K562 (cell line): ENCODE data around the gene CTTNBP2. TPM values are rescaled to one million over a fixed set of nuclear protein-coding genes. Genes with fewer than 3 reads are reported as not detected.

Experiments
- ATAC-seq: fragments of 200-7000 bp; cut with Tn5 transposase; 3 replicates; pipeline ENCODE4 v1.9.1; 2020; ENCODE audit warnings: moderate library complexity
- BruUV-seq: library from RNA; stranded (reverse); fragments of 400-500 nt; replicated peaks from 2 replicates; lab custom pipeline; 2021; lab: Mats Ljungman, UMichigan
- CTCF ChIA-PET: fragments of 300-600 bp; formaldehyde crosslinking; extraction: SDS; loops from one replicate; lab custom pipeline; 2021; ENCODE audit warnings: low intra/inter-chr PET ratio; lab: Yijun Ruan, JAX
- POLR2A ChIA-PET: fragments of 300-600, 350-650 bp; sonication (Branson Sonifier 250); formaldehyde crosslinking; extraction: SDS; loops from one replicate; lab custom pipeline; 2021; ENCODE audit warnings: antibody characterized with exemption, inconsistent platforms; lab: Yijun Ruan, JAX
- DNase-seq, 4 experiments: peaks; one replicate each; pipeline versions ENCODE4 v3.0.0 to v3.0.0-alpha.2; 2011 to 2018; ENCODE audit warnings: low spot score in 3 of 4, mixed read lengths in 3 of 4; ENCODE audit errors: extremely low read depth in 1 of 4
- FAIRE-seq: peaks from 2 replicates; lab custom pipeline; 2011; peaks lifted over from hg19 to GRCh38; lab: Jason Lieb, UNC
- H2AFZ ChIP-seq: 2 replicates; pipeline ENCODE4 v1.6.0; 2011; ENCODE audit warnings: low read depth, low read length, control low read depth, inconsistent platforms
- H3K27ac ChIP-seq: fragments of 200-600 bp; 3 replicates; pipeline ENCODE4 v1.8.0; 2011; ENCODE audit warnings: low read depth, mild to moderate bottlenecking, control low read depth, inconsistent platforms, low read length, moderate library complexity, mixed read lengths; ENCODE audit errors: extremely low read depth
- H3K27me3 ChIP-seq, 2 experiments: fragments of 300-600 bp in 1 of 2; 2 replicates in 1 of 2; 3 replicates in 1 of 2; pipeline versions ENCODE4 v1.6.0 to v1.8.0; 2011; ENCODE audit warnings: inconsistent platforms in 2 of 2, low read length in 2 of 2, mild to moderate bottlenecking in 1 of 2, mixed read lengths in 1 of 2, moderate library complexity in 1 of 2; ENCODE audit not compliant: control insufficient read depth in 2 of 2, insufficient read depth in 2 of 2
- H3K36me3 ChIP-seq: fragments of 300-600 bp; 3 replicates; pipeline ENCODE4 v1.8.0; 2011; ENCODE audit warnings: mild to moderate bottlenecking, low read length, inconsistent platforms; ENCODE audit not compliant: control insufficient read depth, insufficient read depth
- H3K4me1 ChIP-seq, 2 experiments: fragments of 200-600 bp in 1 of 2; replicated peaks in 1 of 2; 2 replicates in 1 of 2; 3 replicates in 1 of 2; pipeline versions ENCODE4 v1.5.1 to v1.8.0; 2011; ENCODE audit warnings: inconsistent platforms in 2 of 2, low read length in 2 of 2, mild to moderate bottlenecking in 1 of 2, mixed read lengths in 1 of 2, moderate library complexity in 1 of 2; ENCODE audit not compliant: control insufficient read depth in 2 of 2, insufficient read depth in 2 of 2
- H3K4me2 ChIP-seq: 2 replicates; pipeline ENCODE4 v1.6.1; 2011; ENCODE audit warnings: low read length, control low read depth, inconsistent platforms, mixed read lengths; ENCODE audit not compliant: insufficient read depth
- H3K4me3 ChIP-seq: fragments of 200-600 bp; sonication (generic), shearing (Covaris generic); 2 replicates; pipeline ENCODE4 v1.5.1; 2016; ENCODE audit warnings: control low read depth, inconsistent platforms
- H3K79me2 ChIP-seq: fragments of 200-600 bp; 3 replicates; pipeline ENCODE4 v1.8.0; 2011; ENCODE audit warnings: low read length, inconsistent platforms; ENCODE audit not compliant: control insufficient read depth, insufficient read depth
- H3K9ac ChIP-seq, 2 experiments: 2 replicates each; pipeline versions ENCODE4 v1.6.0 to v1.6.1; 2011; ENCODE audit warnings: low read depth in 2 of 2, low read length in 2 of 2, control low read depth in 1 of 2, inconsistent platforms in 1 of 2, mild to moderate bottlenecking in 1 of 2, mixed read lengths in 1 of 2; ENCODE audit not compliant: insufficient read depth in 1 of 2
- H3K9me1 ChIP-seq: one replicate; pipeline ENCODE4 v1.6.0; 2011; ENCODE audit warnings: inconsistent platforms, mild to moderate bottlenecking, low read length, moderate library complexity; ENCODE audit not compliant: control insufficient read depth, insufficient read depth
- H3K9me3 ChIP-seq: replicated peaks from 2 replicates; pipeline ENCODE4 v1.5.1; 2011; ENCODE audit warnings: low read depth, low read length, inconsistent platforms; ENCODE audit not compliant: control insufficient read depth, insufficient read depth
- H4K20me1 ChIP-seq: replicated peaks from 2 replicates; pipeline ENCODE4 v1.6.1; 2011; ENCODE audit warnings: low read length, inconsistent platforms, mixed read lengths; ENCODE audit not compliant: control insufficient read depth, insufficient read depth
- ARID4B ChIP-seq: sonication (generic); formaldehyde crosslinking; IDR thresholded peaks from 2 replicates; pipeline ENCODE4 v1.8.0; 2022; ENCODE audit warnings: mild to moderate bottlenecking, missing genetic modification reagents
- ARNT ChIP-seq, 2 experiments: fragments of 450-650 bp; IDR thresholded peaks; 2 replicates each; pipeline ENCODE4 v1.6.1; 2016; ENCODE audit warnings: mild to moderate bottlenecking in 1 of 2
- CLOCK ChIP-seq: fragments of 250-450 bp; sonication (Bioruptor Pico); IDR thresholded peaks from 2 replicates; pipeline ENCODE4 v1.4.0; 2020; ENCODE audit warnings: mild to moderate bottlenecking, moderate library complexity, borderline replicate concordance
- DLX4 ChIP-seq: fragments of 250-450 bp; sonication (Bioruptor Pico); IDR thresholded peaks from 2 replicates; pipeline ENCODE4 v1.6.1; 2021; ENCODE audit warnings: mild to moderate bottlenecking
- ETS2 ChIP-seq: IDR thresholded peaks from 2 replicates; pipeline ENCODE4 v1.6.1; 2016; ENCODE audit warnings: borderline replicate concordance, missing genetic modification characterization, mild to moderate bottlenecking, moderate library complexity, missing compliant biosample characterization; ENCODE audit not compliant: poor library complexity, severe bottlenecking
- FOXA3 ChIP-seq, 2 experiments: fragments of 450-650 bp in 1 of 2; sonication (generic) in 1 of 2; formaldehyde crosslinking; IDR thresholded peaks in 1 of 2; conservative IDR thresholded peaks in 1 of 2; 2 replicates each; pipeline versions ENCODE4 v1.4.0 to v1.8.0; 2020 to 2022; ENCODE audit warnings: mild to moderate bottlenecking in 2 of 2, missing genetic modification reagents in 1 of 2
- HMG20A ChIP-seq: fragments of 450-650 bp; formaldehyde crosslinking; conservative IDR thresholded peaks from 2 replicates; pipeline ENCODE4 v1.4.0; 2020; ENCODE audit warnings: mild to moderate bottlenecking, mixed read lengths
- MED1 ChIP-seq: sonication (generic); formaldehyde crosslinking; IDR thresholded peaks from 2 replicates; pipeline ENCODE4 v1.8.1; 2023; ENCODE audit warnings: missing genetic modification reagents, borderline replicate concordance
- NFE2L1 ChIP-seq: fragments of 450-650 bp; IDR thresholded peaks from 2 replicates; pipeline ENCODE4 v1.6.1; 2016; ENCODE audit warnings: missing genetic modification characterization, low read depth, mild to moderate bottlenecking, missing compliant biosample characterization, moderate library complexity, borderline replicate concordance
- NR3C1 ChIP-seq: sonication (generic); formaldehyde crosslinking; IDR thresholded peaks from 2 replicates; pipeline ENCODE4 v1.8.1; 2022; ENCODE audit warnings: missing genetic modification reagents
- ZFP30 ChIP-seq: fragments of 250-450 bp; sonication (Bioruptor Pico); IDR thresholded peaks from 2 replicates; pipeline ENCODE4 v1.8.0; 2022; ENCODE audit warnings: moderate library complexity, mild to moderate bottlenecking, inconsistent platforms, borderline replicate concordance
- ZNF239 ChIP-seq: fragments of 250-450 bp; sonication (Bioruptor Pico); IDR thresholded peaks from 2 replicates; pipeline ENCODE4 v1.4.0; 2020; ENCODE audit warnings: mild to moderate bottlenecking
- ZNF717 ChIP-seq: fragments of 250-450 bp; sonication (Bioruptor Pico); IDR thresholded peaks from 2 replicates; pipeline ENCODE4 v1.5.0; 2021
- WGBS: fragments of 100-300 bp; shearing (Covaris generic); methylation state at CpG from one replicate; pipeline ENCODE4 v1.1.6; 2016; ENCODE audit warnings: low coverage, mixed read lengths; ENCODE audit not compliant: insufficient coverage; ENCODE audit errors: missing lambda C conversion rate; 5-methylcytosine and 5-hydroxymethylcytosine counted together
- in situ Hi-C: fragments of 300-500 bp; cut with MboI; formaldehyde crosslinking; loops from 4 replicates; pipeline ENCODE4 v1.15.0; 2018; ENCODE audit warnings: inconsistent platforms, mixed read lengths
- intact Hi-C: fragments of 100-400 bp; cut with micrococcal nuclease; formaldehyde crosslinking; loops from 2 replicates; pipeline ENCODE4 v1.14.2; 2022
- polyA plus RNA-seq, 8 experiments: library from polyadenylated mRNA; depleted of rRNA in 4 of 8; stranded (reverse) in 5 of 8; unstranded in 3 of 8; fragments of >200 nt; fragmentation: Nextera tagmentation in 2 of 8; fragmentation: Illumina TruSeq in 1 of 8; extraction: Ambion mirVana in 2 of 8; extraction: Trizol in 1 of 8; gene quantifications; 2 replicates each; pipeline versions ENCODE4 v1.2.1 to v1.2.3, GENCODE V29; 2011 to 2014; ENCODE audit warnings: inconsistent platforms in 1 of 8, missing spikeins in 1 of 8
- total RNA-seq, 7 experiments: library from RNA; depleted of rRNA in 6 of 7; stranded (reverse); fragments of >200 nt in 6 of 7; fragmentation: Illumina TruSeq in 2 of 7; extraction: Trizol in 2 of 7; gene quantifications; 2 replicates each; pipeline versions ENCODE4 v1.2.1 to v1.2.3, GENCODE V29; 2011 to 2021; ENCODE audit warnings: low replicate concordance in 1 of 7

CTTNBP2 gene
- total and polyA plus RNA-seq, 9 of the 15 experiments (the other 6 are each of a cell fraction or from before 2014, with no cell fraction given), result 0.05 TPM; not detected in 8

- Histone ChIP-seq H3K79me2 (no peaks in the 10 kb centered on the region), H3K27me3 (peaks cover 14 to 24% of the 10 kb centered on the region in 2 experiments; a peak in 4 of 5 replicates), H3K9me1 (no peaks in the 10 kb centered on the region), H3K4me2 (no peak overlapping the region), H3K36me3 (no peaks in the 10 kb centered on the region), H4K20me1 (no peaks in the 10 kb centered on the region), H3K4me3 (no peak overlapping the region), H3K27ac (no peak overlapping the region), H2AFZ (no peak overlapping the region), H3K9me3 (no peaks in the 10 kb centered on the region), H3K9ac (no peak overlapping the region), H3K4me1 (no peaks in the 10 kb centered on the region; a peak in 1 of 5 replicates)
- CTCF ChIA-PET, result no interaction called here
- DNase-seq, result no peak
- no TSS peak for BruUV-seq
- in situ Hi-C loops (no loop called here), intact Hi-C loops (no loop called here)
- no peak for ATAC-seq
- 3% methylated on average over 7 of the region's 7 CpGs for WGBS
- POLR2A ChIA-PET, result interaction anchor here (0.5 to 0.8 kb wide), 2 partner anchors 10 to 946 kb away, joined by 3 read pairs; no protein-coding TSS in a partner anchor
- FAIRE-seq, result no peak
- TF ChIP-seq ETS2 (no peak), NR3C1 (no peak), CLOCK (CRISPR knock-in tag) (no peak), FOXA3 (CRISPR knock-in tag; conservative IDR thresholded peaks at IDR 0.05 in 1 of 2, IDR thresholded peaks at IDR 0.05 in 1 of 2) (no peak), ARNT (IDR thresholded peaks at IDR 0.05) (no peak), ZNF239 (no peak), ZNF717 (CRISPR knock-in tag) (no peak), MED1 (no peak), HMG20A (CRISPR knock-in tag) (no peak), NFE2L1 (tag) (no peak), ARID4B (no peak), ZFP30 (no peak), DLX4 (CRISPR knock-in tag) (no peak)
These were observed 144.2 kb downstream of the CTTNBP2 start for GRCh38 chr7:117728890-117729624.
